Activated CD4-positive, alpha-beta T cell treated with anti-CD3 and anti-CD28 coated beads, Interleukin-10, Interleukin-2, amounts not matched to agents 100 ng/mL and 50 ng/mL, durations not matched to agents 16 hours and 8 hours (primary cell): ENCODE measurements around the gene SERPINE1.

Source experiments
- DNase-seq: peaks from one replicate; pipeline ENCODE4 v3.0.0-alpha.2; 2020

SERPINE1 gene

GRCh38 chr7:101172005-101172853, 45.3 kb downstream of the SERPINE1 start:
- no peak for DNase-seq

DNA sequence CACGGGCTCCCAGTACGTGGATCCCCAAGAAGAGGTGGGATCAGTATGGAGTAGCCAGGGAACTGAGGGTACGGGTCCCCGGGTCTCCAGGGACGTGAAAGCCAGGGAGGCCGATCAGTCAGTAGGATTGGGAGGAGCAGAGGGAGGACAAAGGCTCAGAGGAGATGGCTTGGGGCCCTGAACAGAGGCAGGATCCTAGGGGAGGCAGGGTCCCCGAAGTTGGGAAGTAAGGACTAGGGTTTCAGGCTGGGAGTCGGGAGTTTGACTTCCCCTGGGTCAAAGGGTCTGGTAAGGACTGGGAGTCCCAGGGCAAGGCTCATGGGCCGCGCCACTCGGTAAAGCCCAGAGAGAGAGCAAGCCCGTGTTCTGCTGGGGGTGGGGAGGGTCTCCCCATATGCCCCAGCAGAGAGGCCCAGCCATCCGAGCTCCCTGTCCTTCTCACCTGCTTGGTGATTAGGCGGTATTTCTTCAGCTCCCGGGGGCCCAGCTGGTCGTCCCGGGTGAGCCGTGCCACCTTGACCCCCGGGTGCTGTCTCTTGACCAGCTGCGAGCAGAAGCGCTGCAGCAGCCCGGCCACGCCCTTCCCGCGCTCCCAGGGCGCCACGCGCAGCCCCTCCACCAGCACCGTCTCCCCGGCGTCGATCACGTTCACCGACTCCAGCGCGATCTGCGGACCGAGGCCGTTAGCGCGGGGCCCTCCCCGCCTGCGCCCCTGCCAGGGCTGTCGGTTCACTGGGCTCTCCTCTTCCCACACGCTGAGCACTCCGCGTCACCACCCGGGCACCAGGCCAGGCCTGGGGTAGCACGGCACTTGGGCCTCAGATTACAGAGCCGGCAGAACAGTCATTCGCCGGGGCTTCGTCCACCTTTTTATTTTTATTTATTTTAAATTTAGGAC, 46.2 kb downstream of the SERPINE1 start:
- no peak for DNase-seq

- DNase-seq = peak; percentile 77
These were observed 46.9 kb downstream of the SERPINE1 start for GRCh38 chr7:101173752-101174244.

- DNase-seq = no peak
These were observed 47.5 kb downstream of the SERPINE1 start for GRCh38 chr7:101174322-101174854.

- DNase-seq = no peak
These were observed 48.8 kb downstream of the SERPINE1 start for GRCh38 chr7:101175664-101176063.

DNA sequence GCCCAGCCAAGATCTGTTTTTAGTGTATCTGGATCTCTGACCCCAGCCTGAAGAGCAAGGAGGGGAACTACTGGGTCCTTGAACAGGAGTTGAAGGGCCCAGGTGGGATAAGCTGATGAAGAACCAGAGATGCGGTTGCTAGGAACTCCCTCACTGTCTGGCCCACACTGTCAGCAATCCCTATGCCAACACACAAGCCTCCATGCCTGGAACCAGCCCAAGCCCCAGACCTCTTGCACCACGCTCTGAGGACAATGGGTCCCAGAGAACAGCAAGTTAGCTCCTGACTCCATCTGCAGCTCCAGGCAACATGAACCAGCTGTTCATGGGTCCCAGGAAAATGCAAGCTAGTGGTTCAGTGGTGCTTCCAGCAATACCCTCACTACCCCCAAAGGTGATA, 50.7 kb downstream of the SERPINE1 start:
- DNase-seq = no peak

GRCh38 chr7:101179117-101179516, 52.2 kb downstream of the SERPINE1 start:
- no peak for DNase-seq

DNA sequence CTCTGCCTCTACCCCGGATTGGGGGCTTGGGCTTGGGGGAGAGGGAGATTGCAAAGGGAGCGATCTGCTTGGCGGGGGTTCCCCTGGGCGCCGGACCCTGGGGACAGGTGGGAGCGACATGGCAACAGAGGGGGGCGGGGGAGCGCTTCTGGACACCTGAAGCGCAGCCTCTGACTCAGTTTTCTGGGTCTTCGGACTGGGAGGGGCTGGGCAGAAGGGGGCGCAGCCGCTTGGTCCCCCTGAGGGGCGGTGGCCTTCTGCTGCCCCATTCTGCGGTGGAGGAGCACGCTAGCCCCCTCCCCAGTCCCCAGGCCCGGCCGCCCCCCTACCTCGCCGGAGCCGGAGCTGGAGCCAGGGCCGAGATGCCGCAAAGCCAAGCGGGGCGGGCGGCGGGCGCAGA, 52.8 kb downstream of the SERPINE1 start:
- no peak for DNase-seq

DNA sequence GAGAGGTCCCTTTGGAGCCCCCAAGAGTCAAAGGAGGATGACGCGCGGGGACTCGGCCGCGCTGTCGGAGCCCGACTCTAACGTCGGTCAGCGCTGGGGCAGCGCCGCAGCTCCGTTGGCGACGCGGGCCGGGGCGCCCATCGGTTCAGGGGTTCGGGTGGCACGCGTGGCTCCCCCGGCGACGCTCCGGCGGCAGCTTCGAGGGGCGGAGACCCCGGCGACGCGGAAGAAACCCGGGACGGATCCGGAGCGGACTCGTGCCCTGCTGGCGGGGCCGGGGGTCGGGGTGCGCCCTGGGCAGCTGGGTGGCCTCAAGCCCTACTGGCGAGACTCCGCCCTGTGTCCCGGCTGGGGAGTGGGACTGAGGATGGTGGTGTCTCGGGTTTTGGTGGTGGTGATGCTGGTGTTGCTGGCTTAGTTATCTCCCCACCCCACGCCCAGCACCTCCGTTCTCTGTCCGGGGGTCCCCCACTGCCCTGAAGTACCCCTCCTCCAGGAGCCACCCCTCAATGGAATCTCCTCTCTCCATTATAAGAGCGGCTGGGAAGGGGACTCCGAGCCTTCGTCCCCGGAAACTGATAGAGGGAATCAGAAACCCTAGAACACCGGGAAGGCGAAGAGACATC, 53.3 kb downstream of the SERPINE1 start, which contains the start of gene NAT16:
NAT16 (minus strand) TSS at position 164 of the 626 bp plus-strand sequence. CDS start 5,486 bp downstream, outside the sequence.
- DNase-seq = no peak

GRCh38 chr7:101185258-101185839, 58.4 kb downstream of the SERPINE1 start:
- no peak for DNase-seq

GRCh38 chr7:101186194-101186593, 59.3 kb downstream of the SERPINE1 start:
- no peak for DNase-seq

- DNase-seq = no peak
These were observed 60.0 kb downstream of the SERPINE1 start for GRCh38 chr7:101186844-101187428.
